H9 (cell line): Measurements from ENCODE around the gene NKAPL. TPM values are rescaled to one million over a fixed set of nuclear protein-coding genes. Genes with fewer than 3 reads are reported as not detected.

Source experiments
- DNase-seq: peaks from one replicate; pipeline ENCODE4 v3.0.0-alpha.2; 2017
- H2AFZ ChIP-seq: one replicate; pipeline ENCODE4 v1.6.1; 2013; ENCODE audit warnings: mild to moderate bottlenecking, low read length, control low read depth, moderate library complexity
- H2AK5ac ChIP-seq: 2 replicates; pipeline ENCODE4 v1.6.1; 2013; ENCODE audit warnings: low read length, control low read depth, mixed read lengths; ENCODE audit not compliant: insufficient read length
- H2BK120ac ChIP-seq: one replicate; pipeline ENCODE4 v1.6.1; 2013; ENCODE audit warnings: low read depth, mild to moderate bottlenecking, low read length, control low read depth, inconsistent platforms; ENCODE audit not compliant: poor library complexity, severe bottlenecking
- H2BK12ac ChIP-seq: 2 replicates; pipeline ENCODE4 v1.6.1; 2013; ENCODE audit warnings: low read length, control low read depth, mixed read lengths, low read depth; ENCODE audit not compliant: insufficient read length
- H2BK15ac ChIP-seq: 2 replicates; pipeline ENCODE4 v1.6.1; 2013; ENCODE audit warnings: low read depth, low read length, control low read depth
- H2BK20ac ChIP-seq: one replicate; pipeline ENCODE4 v1.6.1; 2013; ENCODE audit warnings: low read depth, mild to moderate bottlenecking, low read length, control low read depth, inconsistent platforms; ENCODE audit not compliant: poor library complexity, severe bottlenecking
- H2BK5ac ChIP-seq: 2 replicates; pipeline ENCODE4 v1.6.1; 2013; ENCODE audit warnings: low read length, control low read depth, mixed read lengths; ENCODE audit not compliant: insufficient read length
- H3K14ac ChIP-seq: 2 replicates; pipeline ENCODE4 v1.6.1; 2013; ENCODE audit warnings: low read length, control low read depth; ENCODE audit not compliant: insufficient read depth
- H3K18ac ChIP-seq: 2 replicates; pipeline ENCODE4 v1.6.1; 2013; ENCODE audit warnings: low read depth, mild to moderate bottlenecking, mixed read lengths, low read length, control low read depth; ENCODE audit not compliant: insufficient read length
- H3K23ac ChIP-seq: 2 replicates; pipeline ENCODE4 v1.6.1; 2013; ENCODE audit warnings: low read length, control low read depth, mixed read lengths, low read depth; ENCODE audit not compliant: insufficient read length
- H3K23me2 ChIP-seq: 2 replicates; pipeline ENCODE4 v1.6.1; 2013; ENCODE audit warnings: low read depth, mild to moderate bottlenecking, mixed read lengths, low read length, control low read depth; ENCODE audit not compliant: insufficient read length, poor library complexity, severe bottlenecking
- H3K27ac ChIP-seq: 2 replicates; pipeline ENCODE4 v1.5.1; 2013; ENCODE audit warnings: low read length, control low read depth, mixed read lengths, low read depth; ENCODE audit not compliant: insufficient read length
- H3K27me3 ChIP-seq: 2 replicates; pipeline ENCODE4 v1.6.1; 2013; ENCODE audit warnings: low read length, control low read depth, inconsistent platforms; ENCODE audit not compliant: insufficient read depth
- H3K4ac ChIP-seq: 2 replicates; pipeline ENCODE4 v1.6.1; 2013; ENCODE audit warnings: low read depth, mild to moderate bottlenecking, control low read depth, inconsistent platforms, low read length, moderate library complexity
- H3K4me1 ChIP-seq: 2 replicates; pipeline ENCODE4 v1.6.1; 2013; ENCODE audit warnings: low read length, control low read depth, inconsistent platforms; ENCODE audit not compliant: insufficient read depth
- H3K4me2 ChIP-seq: 2 replicates; pipeline ENCODE4 v1.6.1; 2013; ENCODE audit warnings: low read length, control low read depth, mixed read lengths; ENCODE audit not compliant: insufficient read length, insufficient read depth
- H3K56ac ChIP-seq: 2 replicates; pipeline ENCODE4 v1.6.1; 2013; ENCODE audit warnings: low read depth, mild to moderate bottlenecking, mixed read lengths, low read length, control low read depth; ENCODE audit not compliant: insufficient read length
- H3K79me1 ChIP-seq: 2 replicates; pipeline ENCODE4 v1.6.1; 2013; ENCODE audit warnings: low read depth, mild to moderate bottlenecking, moderate library complexity, low read length, control low read depth, inconsistent platforms; ENCODE audit not compliant: insufficient read depth, poor library complexity, severe bottlenecking
- H3K79me2 ChIP-seq: 2 replicates; pipeline ENCODE4 v1.6.1; 2013; ENCODE audit warnings: low read length, control low read depth, inconsistent platforms; ENCODE audit not compliant: insufficient read depth
- H3K9ac ChIP-seq: 2 replicates; pipeline ENCODE4 v1.6.1; 2013; ENCODE audit warnings: low read length, control low read depth, mixed read lengths; ENCODE audit not compliant: insufficient read length; ENCODE audit errors: extremely low read depth
- H3K9me3 ChIP-seq: one replicate; pipeline ENCODE4 v1.6.1; 2013; ENCODE audit warnings: low read depth, low read length, inconsistent platforms; ENCODE audit not compliant: control insufficient read depth
- H3T11ph ChIP-seq: one replicate; pipeline ENCODE4 v1.6.1; 2013; ENCODE audit warnings: mild to moderate bottlenecking, low read length, control low read depth, inconsistent platforms
- H4K20me1 ChIP-seq: one replicate; pipeline ENCODE4 v1.6.1; 2013; ENCODE audit not compliant: control insufficient read depth, insufficient read length, insufficient read depth
- H4K5ac ChIP-seq: 2 replicates; pipeline ENCODE4 v1.6.1; 2013; ENCODE audit warnings: low read depth, mild to moderate bottlenecking, mixed read lengths, low read length, control low read depth; ENCODE audit not compliant: insufficient read length
- H4K8ac ChIP-seq: replicated peaks from 2 replicates; pipeline ENCODE4 v1.6.1; 2013; ENCODE audit warnings: low read length, control low read depth, mixed read lengths, low read depth; ENCODE audit not compliant: insufficient read length
- H4K91ac ChIP-seq: 2 replicates; pipeline ENCODE4 v1.6.1; 2013; ENCODE audit warnings: low read depth, mild to moderate bottlenecking, moderate library complexity, mixed read lengths, low read length, control low read depth; ENCODE audit not compliant: insufficient read length
- H3K27ac Mint-ChIP-seq, 3 experiments: 2 replicates in 2 of 3; 3 replicates in 1 of 3; pipeline ENCODE4 v1.8.0; 2020 to 2021; ENCODE audit warnings: mixed read lengths in 3 of 3, mild to moderate bottlenecking in 1 of 3, moderate library complexity in 1 of 3
- H3K27me3 Mint-ChIP-seq: 2 replicates; pipeline ENCODE4 v1.8.0; 2021; ENCODE audit warnings: low read depth, mild to moderate bottlenecking, moderate library complexity, mixed read lengths
- H3K36me3 Mint-ChIP-seq, 3 experiments: 2 replicates in 2 of 3; 3 replicates in 1 of 3; pipeline ENCODE4 v1.8.0; 2020 to 2021; ENCODE audit warnings: low read depth in 3 of 3, mixed read lengths in 3 of 3; ENCODE audit not compliant: insufficient read depth in 1 of 3
- H3K4me1 Mint-ChIP-seq, 2 experiments: 2 replicates each; pipeline ENCODE4 v1.8.0; 2020; ENCODE audit warnings: mixed read lengths in 2 of 2
- H3K4me3 Mint-ChIP-seq, 2 experiments: 2 replicates in 1 of 2; 3 replicates in 1 of 2; pipeline ENCODE4 v1.8.0; 2020 to 2021; ENCODE audit warnings: mild to moderate bottlenecking in 2 of 2, mixed read lengths in 2 of 2, moderate library complexity in 1 of 2
- H3K9me3 Mint-ChIP-seq, 2 experiments: 2 replicates in 1 of 2; 3 replicates in 1 of 2; pipeline ENCODE4 v1.8.0; 2020; ENCODE audit warnings: mild to moderate bottlenecking in 2 of 2, mixed read lengths in 2 of 2, moderate library complexity in 1 of 2
- CTCF ChIP-seq: fragments of 200-600 bp; sonication (generic); conservative IDR thresholded peaks from 3 replicates; pipeline ENCODE4 v1.8.0; 2021; ENCODE audit warnings: antibody characterized with exemption, mild to moderate bottlenecking
- total RNA-seq: library from RNA; stranded (reverse); gene quantifications from 2 replicates; pipeline ENCODE4 v1.2.1, GENCODE V29; 2021

Gene NKAPL
- total RNA-seq, 1 experiment from 2014 or later, result not detected

- Histone ChIP-seq H2AFZ (no peak overlapping the region), H2BK5ac (no peak overlapping the region), H3K9me3 (no peaks in the 10 kb centered on the region), H3K79me2 (no peaks in the 10 kb centered on the region), H4K91ac (no peak overlapping the region), H3T11ph (no peak overlapping the region), H3K23ac (no peak overlapping the region), H3K56ac (no peak overlapping the region), H3K27me3 (no peaks in the 10 kb centered on the region), H3K9ac (no peak overlapping the region), H2BK15ac (no peak overlapping the region), H4K8ac (no peak overlapping the region), H2BK120ac (no peak overlapping the region), H3K4me1 (no peaks in the 10 kb centered on the region), H2AK5ac (no peak overlapping the region), H2BK20ac (no peak overlapping the region), H4K20me1 (no peaks in the 10 kb centered on the region), H3K79me1 (no peaks in the 10 kb centered on the region), H3K4me2 (no peak overlapping the region), H4K5ac (no peak overlapping the region), H3K4ac (no peak overlapping the region), H3K23me2 (no peaks in the 10 kb centered on the region), H3K14ac (no peak overlapping the region), H3K27ac (no peak overlapping the region), H2BK12ac (no peak overlapping the region), H3K18ac (no peak overlapping the region)
- TF ChIP-seq CTCF, result no peak
- Mint-ChIP-seq H3K27ac (no peak overlapping the region), H3K4me3 (no peak overlapping the region), H3K27me3 (peaks cover 1% of the 10 kb centered on the region; the same call in 1 of the 2 replicates), H3K9me3 (no peaks in the 10 kb centered on the region), H3K4me1 (no peaks in the 10 kb centered on the region), H3K36me3 (peaks cover 10 to 41% (median 41%) of the 10 kb centered on the region in 3 experiments; a peak in 6 of 7 replicates)
- no peak for DNase-seq
Measured at GRCh38 chr6:28274888-28275287, 15.8 kb downstream of the NKAPL start.
